ENCODE data around the gene ZFP36L2. TPM values are rescaled to one million over a fixed set of nuclear protein-coding genes. Genes with fewer than 3 reads are reported as not detected.

Gene ZFP36L2
- total and polyA plus RNA-seq, 9 of the 15 experiments (the other 6 are each of a cell fraction or from before 2014, with no cell fraction given) = 4.1 to 60.6 (median 20.3) TPM

GRCh38 chr2:43190311-43191052 is 35.9 kb downstream of the ZFP36L2 start (continued):
- TF ChIP-seq E2F6 (IDR thresholded peaks at IDR 0.05; ENCODE audit: borderline replicate concordance in 1 of 2, extremely low read depth in 1 of 2, insufficient read depth in 1 of 2, insufficient read length in 1 of 2, low read depth in 1 of 2, low read length in 1 of 2, poor library complexity in 1 of 2, severe bottlenecking in 1 of 2) = peak in 1 of 2 experiments; percentile 5
- no peak for TF ChIP-seq ZNF699 (CRISPR knock-in tag; IDR thresholded peaks at IDR 0.05; ENCODE audit: insufficient replicate concordance)
- 0 out of 4 replicates have a peak, but pooled peaks of 1 of the 2 experiments have one; percentile 13 for TF ChIP-seq MNT (conservative IDR thresholded peaks at IDR 0.05)
- peak in 2 of 3 experiments; percentile 18 to 74; a peak in 3 of 6 replicates for TF ChIP-seq ZBTB11 (CRISPR knock-in tag; IDR thresholded peaks at IDR 0.05)
- peak; percentile 75; the same call in 1 of the 2 replicates for TF ChIP-seq DMBX1 (CRISPR knock-in tag; IDR thresholded peaks at IDR 0.05; ENCODE audit: borderline replicate concordance)
- TF ChIP-seq NR4A1 (CRISPR knock-in tag; IDR thresholded peaks at IDR 0.05) = peak; percentile 86; the same call in 1 of the 2 replicates
- peak; percentile 91 for TF ChIP-seq NR4A1 (tag; IDR thresholded peaks at IDR 0.05)
- no peak for TF ChIP-seq NFYB (IDR thresholded peaks at IDR 0.05; ENCODE audit: extremely low read depth, insufficient read length)
- TF ChIP-seq ZBTB49 (CRISPR knock-in tag; IDR thresholded peaks at IDR 0.05; ENCODE audit: borderline replicate concordance) = no peak
- no peak for TF ChIP-seq NFATC3 (IDR thresholded peaks at IDR 0.05)
- no peak for TF ChIP-seq HMG20B (CRISPR knock-in tag; IDR thresholded peaks at IDR 0.05)
- TF ChIP-seq U2AF2 (optimal IDR thresholded peaks at IDR 0.05; ENCODE audit: low read depth, low read length) = no peak
- no peak for TF ChIP-seq MXD1 (CRISPR knock-in tag; IDR thresholded peaks at IDR 0.05; ENCODE audit: borderline replicate concordance, poor library complexity, severe bottlenecking)
- TF ChIP-seq TCF7 (IDR thresholded peaks at IDR 0.05; ENCODE audit: borderline replicate concordance) = 0 out of 2 replicates have a peak, but pooled peaks have one; percentile 50
- no peak for TF ChIP-seq ZKSCAN8 (CRISPR knock-in tag; IDR thresholded peaks at IDR 0.05)

Measured in K562 (cell line).